SIG-M5 treated with dmso at 0.1 percent for 504 hours (cell line): Measurements from ENCODE around the gene GCNA.
A peak's percentile ranks its signal among the peaks of the same experiment; 100 is the strongest.
"Not testable (repeated sequence)": the region's sequence is repeated elsewhere in the genome, so short reads cannot be mapped to it uniquely, and the experiment has no call there.

Experiments
- DNase-seq: peaks from one replicate; lab custom pipeline; 2025; ENCODE audit not compliant: unreplicated experiment; lab: John Stamatoyannopoulos, UW

Gene GCNA

DNA sequence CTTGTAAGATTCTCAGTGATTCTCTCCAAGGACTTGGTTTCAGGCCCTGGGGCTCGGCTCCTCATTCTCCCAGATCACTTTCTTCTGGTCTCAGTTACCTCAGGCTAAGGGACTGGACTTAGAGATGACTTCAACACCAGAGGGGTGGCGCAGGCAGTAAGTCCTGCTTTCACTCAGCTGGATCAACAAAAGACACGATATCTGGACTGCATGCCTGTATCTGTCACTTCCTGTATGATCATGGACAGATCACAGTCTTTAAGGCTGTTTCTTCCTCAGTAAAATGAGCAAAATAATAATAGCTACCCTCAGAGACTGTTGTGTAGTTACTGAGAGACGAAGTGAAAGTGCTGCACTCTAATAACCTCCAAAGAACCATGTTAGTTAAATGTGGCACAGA is 59.6 kb downstream of the GCNA start:
- DNase-seq, result no peak

DNA sequence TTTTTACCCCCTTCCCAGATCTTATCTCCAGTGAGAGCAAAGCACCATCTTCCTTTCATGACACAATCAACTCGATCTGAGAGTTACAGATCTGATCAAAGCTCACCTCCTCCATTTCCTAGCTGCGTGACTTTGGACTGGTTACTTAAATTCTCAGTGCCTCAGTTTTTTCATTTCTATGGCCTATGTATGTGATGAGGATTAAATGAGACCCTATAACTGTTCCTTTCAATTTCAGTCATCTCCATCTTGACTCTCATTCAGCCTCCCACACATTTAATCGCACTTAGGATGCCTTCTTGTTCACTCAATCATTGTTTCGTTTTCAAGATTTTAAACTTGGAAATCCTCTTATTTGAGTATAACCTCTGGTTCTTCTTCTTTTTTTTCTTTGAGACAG is 60.2 kb downstream of the GCNA start:
- DNase-seq, result no peak

DNA sequence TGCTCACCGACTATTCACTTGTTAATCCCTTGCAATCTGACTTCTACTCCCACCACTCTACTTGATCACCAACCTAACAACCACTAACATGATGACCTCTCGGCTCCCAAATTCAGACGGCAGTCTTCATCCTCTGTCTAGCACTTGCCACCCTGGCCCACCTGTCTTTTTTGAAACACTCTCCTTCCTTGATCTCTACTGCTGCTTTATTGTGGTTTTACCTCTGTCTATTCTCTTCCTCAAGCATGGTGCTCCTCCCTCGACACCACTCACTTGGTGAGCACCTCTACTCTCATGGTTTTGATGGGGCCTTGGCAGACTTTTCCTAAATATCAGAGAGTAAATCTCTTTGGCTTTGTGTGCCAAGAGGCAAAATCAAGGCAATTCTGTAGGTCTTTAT is 61.8 kb downstream of the GCNA start:
- DNase-seq, result no peak

DNA sequence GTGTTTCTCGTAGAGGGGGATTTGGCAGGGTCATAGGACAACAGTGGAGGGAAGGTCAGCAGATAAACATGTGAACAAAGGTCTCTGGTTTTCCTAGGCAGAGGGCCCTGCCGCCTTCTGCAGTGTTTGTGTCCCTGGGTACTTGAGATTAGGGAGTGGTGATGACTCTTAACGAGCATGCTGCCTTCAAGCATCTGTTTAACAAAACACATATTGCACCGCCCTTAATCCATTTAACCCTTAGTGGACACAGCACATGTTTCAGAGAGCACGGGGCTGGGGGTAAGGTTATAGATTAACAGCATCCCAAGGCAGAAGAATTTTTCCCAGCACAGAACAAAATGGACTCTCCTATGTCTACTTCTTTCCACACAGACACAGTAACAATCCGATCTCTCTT is 66.2 kb downstream of the GCNA start:
- DNase-seq, result not testable (repeated sequence)

DNA sequence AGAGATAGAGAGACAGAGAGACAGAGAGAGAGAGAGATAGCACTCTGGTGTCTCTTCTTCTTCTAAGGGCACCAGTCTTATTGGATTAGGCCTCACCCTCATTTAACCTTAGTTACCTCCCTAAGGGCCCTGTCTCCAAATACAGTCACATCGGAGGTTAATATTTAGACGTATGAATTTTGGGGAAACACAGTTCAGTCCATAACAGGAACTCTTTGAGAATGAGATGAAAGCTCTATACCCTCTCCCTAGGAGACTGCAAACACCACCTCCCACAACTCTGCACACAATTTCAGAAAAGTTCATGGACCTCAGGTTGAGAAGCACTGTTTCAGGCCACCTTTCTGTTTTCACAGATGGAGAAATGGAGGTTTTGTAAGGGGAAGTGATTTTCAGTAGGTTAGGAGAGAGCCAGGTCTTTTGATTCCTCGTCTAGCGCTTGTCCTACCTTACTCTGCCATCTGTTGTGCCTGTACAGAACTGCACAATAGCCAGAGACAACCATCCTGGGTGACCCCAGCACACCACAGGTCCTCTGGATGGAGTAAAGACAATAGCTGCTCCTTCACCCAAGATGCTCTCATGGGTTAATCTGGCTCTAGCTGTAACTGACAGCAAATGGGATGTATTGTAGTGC is 72.2 kb downstream of the GCNA start:
- DNase-seq, result peak; percentile 8

DNA sequence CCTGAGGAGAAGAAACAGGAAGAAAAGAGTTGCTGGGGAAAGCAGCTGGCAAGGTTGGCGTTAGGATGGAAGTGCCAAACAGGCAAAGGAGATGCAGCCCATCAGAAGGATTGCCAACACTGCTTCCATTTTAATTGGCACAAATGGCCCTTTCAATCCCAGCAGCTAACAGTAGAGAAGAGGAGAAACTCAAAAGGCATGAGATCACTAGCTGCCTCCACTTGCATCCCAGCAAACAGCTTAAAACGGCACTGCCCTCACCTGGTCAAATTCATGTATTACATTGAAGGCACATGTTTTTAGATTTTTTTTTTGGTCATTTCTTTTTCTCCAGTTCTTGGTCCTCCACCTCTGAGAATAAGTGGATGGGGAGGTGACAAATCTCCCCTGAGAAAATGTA is 74.2 kb downstream of the GCNA start:
- peak; percentile 49 for DNase-seq

DNA sequence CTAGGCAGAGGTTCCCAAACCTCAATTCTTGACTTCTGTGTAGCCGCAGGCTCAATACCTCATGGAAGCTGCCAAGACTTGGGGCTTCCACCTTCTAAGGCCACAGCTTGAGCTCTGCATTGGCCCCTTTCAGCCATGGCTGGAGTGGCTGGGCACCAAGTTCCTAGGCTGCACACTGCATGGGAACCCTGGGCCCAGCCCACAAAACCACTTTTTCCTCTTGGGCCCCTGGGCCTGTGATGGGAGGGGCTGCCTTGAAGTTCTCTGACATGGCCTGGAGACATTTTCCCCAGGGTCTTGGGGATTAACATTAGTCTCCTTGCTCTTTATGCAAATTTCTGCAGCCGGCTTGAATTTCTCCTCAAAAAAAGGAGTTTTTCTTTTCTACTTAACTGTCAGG is 75.1 kb downstream of the GCNA start:
- DNase-seq, result no peak

DNA sequence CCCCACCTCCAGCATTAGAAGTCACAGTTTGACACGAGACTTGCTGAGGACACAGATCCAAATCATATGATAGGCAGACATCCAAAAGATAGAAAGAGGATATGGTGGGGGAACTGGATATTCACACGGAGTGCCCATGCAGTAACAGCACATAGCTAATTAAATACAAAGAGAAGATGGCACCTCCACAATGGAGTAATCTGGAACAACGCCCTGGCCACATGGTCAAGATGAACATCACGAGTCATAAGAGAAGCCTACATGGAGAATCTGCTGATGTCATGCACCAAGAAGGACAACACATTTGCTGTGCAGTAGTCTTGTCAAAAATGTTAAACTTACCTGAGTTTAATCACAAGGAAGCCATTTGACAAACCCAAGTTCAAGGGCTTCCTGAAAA is 79.0 kb downstream of the GCNA start:
- no peak for DNase-seq

DNA sequence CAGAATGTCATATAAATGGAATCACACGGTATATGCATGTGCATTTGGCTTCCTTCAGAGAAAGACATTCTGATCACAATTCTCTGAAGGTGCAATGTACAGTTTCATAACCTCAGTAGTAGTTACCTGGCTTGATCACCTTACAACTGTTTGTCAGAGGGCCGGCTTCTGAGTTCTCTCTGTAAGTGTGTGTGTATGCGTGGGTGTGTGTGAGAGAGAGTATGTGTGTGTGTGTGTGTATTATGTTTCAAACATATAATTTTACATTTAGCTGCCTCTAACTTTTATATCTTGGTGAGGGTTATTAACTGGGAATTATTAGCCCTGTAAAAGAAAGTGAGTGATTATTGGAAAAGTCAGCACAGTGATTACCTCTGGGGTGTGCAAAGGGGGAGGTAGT is 81.1 kb downstream of the GCNA start:
- DNase-seq, result no peak

DNA sequence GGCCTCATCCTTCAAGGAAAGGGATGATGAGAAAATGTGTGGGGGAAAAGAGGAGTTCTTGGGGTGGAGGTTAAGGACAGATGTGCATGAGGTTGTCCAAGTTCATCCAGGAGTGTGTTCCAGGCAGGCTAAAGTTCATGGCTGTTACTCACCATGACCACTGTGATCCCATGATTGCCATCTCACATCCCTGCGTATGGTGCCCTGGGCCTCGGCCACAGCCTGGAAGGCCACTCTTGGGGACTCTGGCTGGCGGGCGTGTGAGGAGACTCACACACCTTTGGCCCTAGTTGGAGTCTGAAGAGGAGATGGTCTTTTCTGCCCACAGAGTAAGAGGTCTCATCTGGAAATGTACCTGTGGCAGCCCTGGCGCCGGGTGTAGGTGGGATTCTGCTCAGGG is 81.7 kb downstream of the GCNA start:
- no peak for DNase-seq

DNA sequence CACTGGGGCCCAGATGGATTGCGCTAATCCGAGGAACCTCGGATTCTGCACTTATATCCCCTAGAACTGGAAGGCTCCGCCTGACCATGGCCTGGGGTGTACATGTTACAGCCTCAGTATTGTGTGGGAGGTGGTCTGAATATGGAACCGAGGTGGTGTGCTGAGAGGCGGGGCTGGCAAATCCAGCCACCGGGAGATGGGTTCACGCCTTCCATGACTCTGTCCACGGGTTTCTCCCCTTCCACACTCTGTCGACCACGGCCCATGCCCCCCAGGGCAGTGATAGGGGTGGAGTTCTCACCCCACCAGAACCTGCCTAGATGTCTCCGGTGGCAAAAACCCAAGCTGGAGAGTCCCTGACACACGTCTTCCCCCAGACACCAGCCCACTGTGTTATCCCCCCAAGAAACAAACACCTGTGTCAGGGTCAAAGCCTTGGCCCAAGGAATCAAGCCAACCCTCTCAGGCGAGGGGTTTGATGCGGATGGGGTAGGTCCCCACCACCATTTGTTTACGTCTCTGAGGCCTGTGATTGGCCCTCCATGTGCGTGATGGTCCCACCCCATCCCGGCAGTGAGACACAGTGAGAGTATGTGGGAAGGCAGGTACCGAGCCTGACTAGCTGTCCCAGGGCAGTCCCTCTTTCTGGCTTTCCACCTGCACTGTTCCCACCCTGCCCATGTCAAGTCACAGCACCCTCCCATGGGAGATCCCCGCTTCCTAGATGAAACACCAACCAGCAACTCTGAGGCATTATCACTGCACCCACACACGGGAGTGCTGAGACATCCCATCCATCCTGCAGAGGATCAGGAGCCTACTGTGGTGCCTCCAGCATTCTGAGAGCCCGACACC is 82.6 kb downstream of the GCNA start:
- DNase-seq, result no peak

DNA sequence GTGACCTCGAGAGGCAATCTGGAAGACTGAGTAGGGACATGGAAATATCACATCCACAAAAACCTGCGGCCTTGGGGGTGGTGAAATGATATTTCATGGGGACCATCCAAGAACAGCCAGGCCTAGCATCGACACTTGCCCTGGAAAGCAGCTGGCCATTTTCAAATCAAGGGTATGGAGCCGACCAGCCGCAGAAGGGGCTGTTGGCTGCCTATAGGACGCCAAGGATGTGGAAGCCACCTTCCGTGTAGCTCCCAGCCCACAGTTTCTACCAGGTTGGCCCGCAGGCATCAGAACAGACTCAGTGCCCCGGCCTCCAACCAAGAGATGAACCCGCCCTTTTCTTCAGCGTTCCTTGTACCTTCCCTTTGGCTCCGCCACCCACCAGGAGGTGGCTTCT is 83.7 kb downstream of the GCNA start:
- no peak for DNase-seq

DNA sequence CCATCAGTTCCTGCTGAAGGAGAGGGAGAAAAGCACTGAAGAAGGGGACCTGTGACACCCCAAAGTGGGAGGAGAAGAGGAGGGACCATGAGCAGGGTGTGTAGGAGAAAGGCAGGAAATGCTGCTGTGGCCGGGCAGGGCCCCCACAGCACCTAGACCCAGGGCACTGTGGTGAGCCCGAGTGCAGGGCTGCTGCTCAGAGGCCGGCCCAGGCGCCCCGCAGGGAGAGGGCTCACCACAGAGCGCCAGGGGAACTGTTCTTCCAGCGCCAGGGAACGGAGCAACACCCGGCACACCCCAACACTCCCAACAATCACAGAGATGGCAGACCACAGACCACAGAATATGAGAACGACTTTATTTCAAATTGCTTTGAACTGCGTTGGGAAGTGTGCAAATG is 84.4 kb downstream of the GCNA start:
- DNase-seq, result not testable (repeated sequence)
